Lower leg skin (tissue), 3 donors: ENCODE data around the gene SLC22A6.

Source experiments
- POLR2A ChIP-seq, 2 donors: fragments of 450-650 bp; IDR thresholded peaks; one replicate each; pipeline ENCODE4 v1.6.1; 2016 to 2017; ENCODE audit warnings: antibody characterized with exemption in 2 of 2, mild to moderate bottlenecking in 1 of 2, moderate library complexity in 1 of 2
- TF ChIP-seq, protein P1 (sequence below), 3 donors: fragments of 450-650 bp; IDR thresholded peaks; one replicate each; pipeline ENCODE4 v1.5.1; 2016; ENCODE audit warnings: antibody characterized with exemption in 3 of 3, mild to moderate bottlenecking in 3 of 3, moderate library complexity in 2 of 3

GRCh38 chr11:62961017-62961570 lies 23.7 kb downstream of the SLC22A6 start:
- TF ChIP-seq, protein P1, sequence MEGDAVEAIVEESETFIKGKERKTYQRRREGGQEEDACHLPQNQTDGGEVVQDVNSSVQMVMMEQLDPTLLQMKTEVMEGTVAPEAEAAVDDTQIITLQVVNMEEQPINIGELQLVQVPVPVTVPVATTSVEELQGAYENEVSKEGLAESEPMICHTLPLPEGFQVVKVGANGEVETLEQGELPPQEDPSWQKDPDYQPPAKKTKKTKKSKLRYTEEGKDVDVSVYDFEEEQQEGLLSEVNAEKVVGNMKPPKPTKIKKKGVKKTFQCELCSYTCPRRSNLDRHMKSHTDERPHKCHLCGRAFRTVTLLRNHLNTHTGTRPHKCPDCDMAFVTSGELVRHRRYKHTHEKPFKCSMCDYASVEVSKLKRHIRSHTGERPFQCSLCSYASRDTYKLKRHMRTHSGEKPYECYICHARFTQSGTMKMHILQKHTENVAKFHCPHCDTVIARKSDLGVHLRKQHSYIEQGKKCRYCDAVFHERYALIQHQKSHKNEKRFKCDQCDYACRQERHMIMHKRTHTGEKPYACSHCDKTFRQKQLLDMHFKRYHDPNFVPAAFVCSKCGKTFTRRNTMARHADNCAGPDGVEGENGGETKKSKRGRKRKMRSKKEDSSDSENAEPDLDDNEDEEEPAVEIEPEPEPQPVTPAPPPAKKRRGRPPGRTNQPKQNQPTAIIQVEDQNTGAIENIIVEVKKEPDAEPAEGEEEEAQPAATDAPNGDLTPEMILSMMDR (IDR thresholded peaks at IDR 0.05): no peak
- no peak for TF ChIP-seq POLR2A (IDR thresholded peaks at IDR 0.05)
